Measurements from ENCODE around the gene CCT6B. TPM values are rescaled to one million over a fixed set of nuclear protein-coding genes. Genes with fewer than 3 reads are reported as not detected.

The CCT6B gene
- total RNA-seq, 2 experiments from 2014 or later = 4.6 to 4.9 TPM

GRCh38 chr17:35006961-35007360, 45.7 kb upstream of the CCT6B start:
- ATAC-seq (ENCODE audit: poor library complexity) = no peak
- H3K4me1 ChIP-seq (ENCODE audit: insufficient read depth, low read length) = no peaks in the 10 kb centered on the region
- no peak for DNase-seq
- ChIA-PET CTCF (interaction anchor here (1.6 kb wide), 1 partner anchor 15 kb away, joined by 4 read pairs; no protein-coding TSS in a partner anchor), POLR2A (no interaction called here)
- H3K27me3 ChIP-seq (ENCODE audit: control insufficient read depth in 1 of 2, insufficient read depth in 2 of 2, low read length in 2 of 2) = no peaks in the 10 kb centered on the region
- TF ChIP-seq CTCF (IDR thresholded peaks at IDR 0.05) = no peak
- peaks cover 90% of the 10 kb centered on the region for H3K36me3 Mint-ChIP-seq (ENCODE audit: low read depth)
- peaks cover 60% of the 10 kb centered on the region for H3K36me3 ChIP-seq (ENCODE audit: insufficient read depth, low read length)
- no peak overlapping the region for H3K27ac ChIP-seq (ENCODE audit: low read depth in 1 of 2, low read length in 2 of 2)
- H3K4me3 Mint-ChIP-seq = no peak overlapping the region
- no peaks in the 10 kb centered on the region for H3K27me3 Mint-ChIP-seq
- H3K4me3 ChIP-seq (ENCODE audit: low read length) = no peak overlapping the region
- H3K9me3 ChIP-seq (ENCODE audit: control insufficient read depth in 1 of 2, insufficient read depth in 1 of 2, low read length in 2 of 2) = no peaks in the 10 kb centered on the region
- H3K4me1 Mint-ChIP-seq (ENCODE audit: low read depth) = peaks cover 6% of the 10 kb centered on the region
- intact Hi-C loops (cut with DNase I, micrococcal nuclease) = no loop called here
- H3K9me3 Mint-ChIP-seq = no peaks in the 10 kb centered on the region
- peak overlapping the region; percentile 73 for H3K27ac Mint-ChIP-seq

DNA sequence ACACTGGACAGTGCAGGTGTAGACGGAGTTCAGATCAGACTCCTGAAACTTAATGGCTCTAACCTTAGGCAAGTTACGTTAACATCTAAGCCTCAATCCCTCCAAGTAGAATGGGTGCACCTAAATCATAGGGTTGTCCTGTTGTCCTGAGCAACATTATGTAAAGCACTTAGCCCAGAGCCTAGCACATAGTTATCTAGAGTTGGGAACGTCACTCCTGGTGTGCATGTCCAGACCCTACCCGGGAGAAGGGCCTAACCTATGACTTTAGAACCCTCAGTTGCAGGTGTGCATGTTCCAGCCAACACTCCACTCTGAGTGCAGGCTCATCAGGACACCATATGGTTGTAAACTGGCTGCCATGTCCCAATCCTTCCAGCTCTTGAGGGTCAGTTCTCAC, 45.1 kb upstream of the CCT6B start:
- no peak for TF ChIP-seq CTCF (IDR thresholded peaks at IDR 0.05)
- Mint-ChIP-seq H3K4me3 (no peak overlapping the region), H3K36me3 (ENCODE audit: low read depth) (peaks cover 89% of the 10 kb centered on the region), H3K9me3 (no peaks in the 10 kb centered on the region), H3K4me1 (ENCODE audit: low read depth) (peaks cover 6% of the 10 kb centered on the region), H3K27me3 (no peaks in the 10 kb centered on the region), H3K27ac (peak overlapping the region; percentile 73)
- H3K27ac ChIP-seq (ENCODE audit: low read depth in 1 of 2, low read length in 2 of 2) = no peak overlapping the region
- no peak overlapping the region for H3K4me3 ChIP-seq (ENCODE audit: low read length)
- no peaks in the 10 kb centered on the region for H3K9me3 ChIP-seq (ENCODE audit: control insufficient read depth in 1 of 2, insufficient read depth in 1 of 2, low read length in 2 of 2)
- ChIA-PET POLR2A (interaction anchor here (1.0 kb wide), 1 partner anchor 12 kb away, joined by 3 read pairs; no protein-coding TSS in a partner anchor), CTCF (no interaction called here)
- no peaks in the 10 kb centered on the region for H3K27me3 ChIP-seq (ENCODE audit: control insufficient read depth in 1 of 2, insufficient read depth in 2 of 2, low read length in 2 of 2)
- H3K36me3 ChIP-seq (ENCODE audit: insufficient read depth, low read length) = peaks cover 59% of the 10 kb centered on the region
- intact Hi-C loops (cut with DNase I, micrococcal nuclease) = no loop called here
- ATAC-seq (ENCODE audit: poor library complexity) = no peak
- H3K4me1 ChIP-seq (ENCODE audit: insufficient read depth, low read length) = no peaks in the 10 kb centered on the region
- no peak for DNase-seq

GRCh38 chr17:35003778-35004177, 42.5 kb upstream of the CCT6B start:
- Histone ChIP-seq H3K27me3 (ENCODE audit: control insufficient read depth in 1 of 2, insufficient read depth in 2 of 2, low read length in 2 of 2) (no peaks in the 10 kb centered on the region), H3K36me3 (ENCODE audit: insufficient read depth, low read length) (peaks cover 47% of the 10 kb centered on the region), H3K4me1 (ENCODE audit: insufficient read depth, low read length) (no peaks in the 10 kb centered on the region), H3K4me3 (ENCODE audit: low read length) (no peak overlapping the region), H3K9me3 (ENCODE audit: control insufficient read depth in 1 of 2, insufficient read depth in 1 of 2, low read length in 2 of 2) (no peaks in the 10 kb centered on the region), H3K27ac (ENCODE audit: low read depth in 1 of 2, low read length in 2 of 2) (no peak overlapping the region)
- DNase-seq (no peak), ATAC-seq (ENCODE audit: poor library complexity) (no peak)
- H3K9me3 Mint-ChIP-seq = no peaks in the 10 kb centered on the region
- no peak overlapping the region for H3K27ac Mint-ChIP-seq
- CTCF ChIA-PET = no interaction called here
- no peak for TF ChIP-seq CTCF (IDR thresholded peaks at IDR 0.05)
- H3K27me3 Mint-ChIP-seq = no peaks in the 10 kb centered on the region
- POLR2A ChIA-PET = interaction anchor here (1.9 kb wide), 1 partner anchor 86 kb away, joined by 5 read pairs; no protein-coding TSS in a partner anchor
- H3K36me3 Mint-ChIP-seq (ENCODE audit: low read depth) = peaks cover 75% of the 10 kb centered on the region
- H3K4me1 Mint-ChIP-seq (ENCODE audit: low read depth) = peaks cover 6% of the 10 kb centered on the region
- intact Hi-C loops (cut with DNase I, micrococcal nuclease) = no loop called here
- no peak overlapping the region for H3K4me3 Mint-ChIP-seq

All from CD4-positive, alpha-beta T cell (primary cell).